NOMO-1 (cell line): ENCODE measurements around the gene FOXC1.

Experiments
- DNase-seq, 2 experiments: peaks; one replicate each; lab custom pipeline; 2025; ENCODE audit not compliant: unreplicated experiment in 2 of 2; lab: John Stamatoyannopoulos, UW

The FOXC1 gene

GRCh38 chr6:1598886-1599285 is 10.8 kb upstream of the FOXC1 start:
- DNase-seq: no peak

- DNase-seq: no peak
These were observed 10.2 kb upstream of the FOXC1 start for GRCh38 chr6:1599469-1599868.

- no peak for DNase-seq
These were observed 9.5 kb upstream of the FOXC1 start for GRCh38 chr6:1600063-1600763.

- no peak for DNase-seq
These were observed 9.0 kb upstream of the FOXC1 start for GRCh38 chr6:1600764-1601157.

GRCh38 chr6:1601158-1602048 is 8.3 kb upstream of the FOXC1 start:
- DNase-seq: no peak

GRCh38 chr6:1602049-1602713 is 7.5 kb upstream of the FOXC1 start:
- DNase-seq: no peak

GRCh38 chr6:1603708-1604107 is 6.0 kb upstream of the FOXC1 start:
- no peak for DNase-seq

- DNase-seq: peak; percentile 64 to 74
These were observed 5.3 kb upstream of the FOXC1 start for GRCh38 chr6:1604158-1605003.

GRCh38 chr6:1605004-1605892 is 4.5 kb upstream of the FOXC1 start:
- DNase-seq: no peak

GRCh38 chr6:1605893-1606779 is 3.6 kb upstream of the FOXC1 start:
- no peak for DNase-seq

GRCh38 chr6:1606780-1607515 is 2.8 kb upstream of the FOXC1 start:
- no peak for DNase-seq

GRCh38 chr6:1607516-1608221 is 2.0 kb upstream of the FOXC1 start:
- no peak for DNase-seq

- no peak for DNase-seq
These were observed 1.3 kb upstream of the FOXC1 start for GRCh38 chr6:1608222-1609040.

GRCh38 chr6:1609041-1609647 is 571 bp upstream of the FOXC1 start:
- peak in 1 of 2 experiments; percentile 17 for DNase-seq

- no peak for DNase-seq
These were observed 994 bp downstream of the FOXC1 start for GRCh38 chr6:1610497-1611321.

GRCh38 chr6:1611322-1611571 is 1.5 kb downstream of the FOXC1 start:
- no peak for DNase-seq
